HG02870 (cell line): Measurements from ENCODE around the gene EFNA5.

Experiments
- ATAC-seq: cut with Tn5 transposase; IDR thresholded peaks from one replicate; pipeline ENCODE4 v1.9.1; 2021; ENCODE audit warnings: mild to moderate bottlenecking, moderate library complexity; ENCODE audit not compliant: unreplicated experiment

Gene EFNA5

GRCh38 chr5:107524111-107524510 lies 146.6 kb downstream of the EFNA5 start:
- no peak for ATAC-seq

- no peak for ATAC-seq
These were observed 147.6 kb downstream of the EFNA5 start for GRCh38 chr5:107523029-107523680.

GRCh38 chr5:107522456-107522855 lies 148.3 kb downstream of the EFNA5 start:
- ATAC-seq, result no peak

GRCh38 chr5:107519900-107520354 lies 150.8 kb downstream of the EFNA5 start:
- peak; percentile 54 for ATAC-seq

- ATAC-seq, result no peak
These were observed 152.1 kb downstream of the EFNA5 start for GRCh38 chr5:107518616-107519015.

GRCh38 chr5:107518190-107518589 lies 152.5 kb downstream of the EFNA5 start:
- no peak for ATAC-seq

- ATAC-seq, result peak; percentile 73
These were observed 153.3 kb downstream of the EFNA5 start for GRCh38 chr5:107517185-107518033.

- ATAC-seq, result peak; percentile 23
These were observed 154.1 kb downstream of the EFNA5 start for GRCh38 chr5:107516452-107517184.

GRCh38 chr5:107515521-107516080 lies 155.1 kb downstream of the EFNA5 start:
- no peak for ATAC-seq

- no peak for ATAC-seq
These were observed 156.4 kb downstream of the EFNA5 start for GRCh38 chr5:107514305-107514704.

GRCh38 chr5:107513337-107514085 lies 157.2 kb downstream of the EFNA5 start:
- ATAC-seq, result no peak

- ATAC-seq, result no peak
These were observed 158.7 kb downstream of the EFNA5 start for GRCh38 chr5:107512029-107512428.

- no peak for ATAC-seq
These were observed 160.6 kb downstream of the EFNA5 start for GRCh38 chr5:107510125-107510524.

GRCh38 chr5:107508097-107508496 lies 162.6 kb downstream of the EFNA5 start:
- no peak for ATAC-seq

GRCh38 chr5:107505763-107506534 lies 164.8 kb downstream of the EFNA5 start:
- ATAC-seq, result no peak

GRCh38 chr5:107504424-107504823 lies 166.3 kb downstream of the EFNA5 start:
- ATAC-seq, result no peak

GRCh38 chr5:107502676-107503060 lies 168.1 kb downstream of the EFNA5 start:
- ATAC-seq, result no peak

GRCh38 chr5:107501965-107502675 lies 168.6 kb downstream of the EFNA5 start:
- ATAC-seq, result no peak

- ATAC-seq, result no peak
These were observed 169.9 kb downstream of the EFNA5 start for GRCh38 chr5:107500840-107501239.
